GM19099 (cell line): ENCODE results near the gene DMAC1.

Experiments used
- POLR2A ChIP-seq: IDR thresholded peaks from 3 replicates; pipeline ENCODE4 v1.6.1; 2011; ENCODE audit warnings: low read depth; ENCODE audit not compliant: insufficient read length; ENCODE audit errors: extremely low read depth

The DMAC1 gene, protein sequence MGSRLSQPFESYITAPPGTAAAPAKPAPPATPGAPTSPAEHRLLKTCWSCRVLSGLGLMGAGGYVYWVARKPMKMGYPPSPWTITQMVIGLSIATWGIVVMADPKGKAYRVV

DNA sequence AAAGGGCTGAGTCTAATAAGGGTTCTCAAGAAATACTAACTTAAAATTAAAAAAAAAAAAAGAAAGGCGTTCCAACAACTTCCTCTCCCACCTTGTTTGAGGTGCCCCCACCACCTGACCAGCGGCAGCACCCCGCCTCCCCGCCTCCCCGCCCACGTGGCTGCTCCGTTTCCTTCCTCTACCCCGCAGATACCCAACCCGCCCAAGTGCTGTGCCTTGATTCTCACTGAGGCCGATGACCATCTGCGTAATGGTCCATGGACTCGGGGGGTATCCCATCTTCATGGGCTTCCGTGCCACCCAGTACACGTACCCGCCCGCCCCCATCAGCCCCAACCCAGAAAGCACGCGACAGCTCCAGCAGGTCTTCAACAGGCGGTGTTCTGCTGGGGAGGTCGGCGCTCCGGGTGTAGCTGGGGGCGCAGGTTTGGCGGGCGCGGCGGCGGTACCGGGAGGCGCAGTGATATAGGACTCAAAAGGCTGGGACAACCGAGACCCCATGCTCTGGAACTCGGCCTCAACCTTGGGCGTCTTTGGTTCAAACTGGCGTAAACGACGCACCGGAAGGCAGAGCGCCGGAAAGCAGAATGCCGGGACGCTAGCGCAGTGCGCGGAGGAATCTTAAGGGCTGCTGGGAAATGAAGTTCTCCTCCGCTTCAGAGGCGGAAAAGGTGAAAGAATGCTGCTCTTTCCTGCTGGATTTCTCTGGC is at the start of gene DMAC1:
Gene DMAC1 (minus strand): TSS at position 545 of the 710 bp plus-strand sequence. CDS start 44 bp downstream, at position 501.
- peak; percentile 79 for TF ChIP-seq POLR2A

DNA sequence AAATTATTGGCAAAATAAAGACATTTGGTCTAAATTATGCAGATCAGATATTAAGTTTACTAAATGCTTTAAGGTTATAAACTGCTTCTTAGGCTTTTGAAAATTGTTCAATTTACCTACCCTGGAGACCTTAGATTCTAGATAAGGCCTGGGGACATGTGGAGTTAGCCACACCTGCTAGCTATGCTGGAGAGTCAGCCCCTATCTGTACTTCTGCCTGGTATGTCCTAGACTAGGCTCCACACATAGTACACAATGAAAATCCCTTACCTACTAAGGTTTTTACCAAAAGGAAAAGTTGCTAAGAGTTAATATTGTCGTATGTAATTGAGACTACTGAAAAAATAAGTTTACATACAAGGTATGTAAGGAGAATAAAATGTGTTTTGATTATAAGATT is 49.8 kb upstream of the DMAC1 start:
- no peak for TF ChIP-seq POLR2A

DNA sequence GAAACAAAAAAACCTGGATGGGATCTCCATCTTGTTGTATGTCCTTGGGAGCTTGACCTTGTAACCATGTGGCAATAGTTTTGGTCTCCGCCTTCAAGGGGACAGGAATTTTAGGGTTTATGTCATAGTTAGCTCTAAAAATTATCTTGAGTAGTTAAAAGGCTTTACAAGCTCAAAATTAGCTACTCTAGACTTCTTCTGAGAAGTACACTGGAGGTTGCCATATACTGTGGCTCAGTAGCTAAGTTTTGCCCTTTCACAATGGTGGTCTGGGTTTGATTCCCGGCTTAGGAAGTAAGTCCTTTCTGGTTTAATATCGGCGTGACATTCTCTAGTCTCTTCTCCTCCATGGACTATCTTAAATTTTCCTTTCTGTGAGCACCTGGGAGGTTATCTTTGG is 48.9 kb upstream of the DMAC1 start:
- no peak for TF ChIP-seq POLR2A

DNA sequence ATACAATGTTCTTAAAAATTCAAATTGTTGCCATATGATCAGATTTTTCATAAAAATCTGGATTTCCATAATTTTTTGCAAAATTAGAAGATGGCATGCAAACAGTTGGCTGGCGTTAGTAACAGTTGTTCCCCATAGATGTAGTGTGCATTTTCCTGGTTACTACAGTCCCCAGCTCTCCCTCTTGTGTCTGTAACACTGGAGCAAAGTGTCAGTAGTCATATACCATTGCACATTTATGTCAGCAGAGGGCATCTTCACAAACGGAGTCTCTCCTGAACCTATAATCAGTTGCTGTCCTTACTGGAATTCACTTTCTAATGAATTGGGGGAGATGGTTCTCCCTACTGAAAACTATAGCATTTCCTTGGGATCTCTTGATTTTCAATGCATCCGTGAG is 44.7 kb upstream of the DMAC1 start:
- TF ChIP-seq POLR2A = no peak

DNA sequence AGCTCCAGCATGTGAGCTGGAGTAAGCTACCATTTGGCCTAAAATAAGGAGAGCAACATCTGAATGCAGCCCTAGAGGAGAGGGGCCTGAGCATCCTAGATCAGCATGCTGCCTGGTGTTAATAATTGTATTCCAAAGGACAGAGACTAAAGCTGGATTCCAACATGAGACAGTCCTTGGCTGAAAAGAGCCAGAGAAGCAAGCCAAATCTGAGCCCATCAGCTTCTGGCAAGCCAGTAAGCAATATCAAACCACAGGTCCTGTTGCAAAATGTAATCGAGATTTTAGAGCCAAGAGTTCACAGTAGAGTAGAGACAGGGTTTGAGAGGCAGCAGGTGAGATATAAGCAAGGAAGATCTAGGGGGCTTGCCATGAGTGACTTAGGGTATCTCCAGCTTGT is 42.3 kb upstream of the DMAC1 start:
- no peak for TF ChIP-seq POLR2A

DNA sequence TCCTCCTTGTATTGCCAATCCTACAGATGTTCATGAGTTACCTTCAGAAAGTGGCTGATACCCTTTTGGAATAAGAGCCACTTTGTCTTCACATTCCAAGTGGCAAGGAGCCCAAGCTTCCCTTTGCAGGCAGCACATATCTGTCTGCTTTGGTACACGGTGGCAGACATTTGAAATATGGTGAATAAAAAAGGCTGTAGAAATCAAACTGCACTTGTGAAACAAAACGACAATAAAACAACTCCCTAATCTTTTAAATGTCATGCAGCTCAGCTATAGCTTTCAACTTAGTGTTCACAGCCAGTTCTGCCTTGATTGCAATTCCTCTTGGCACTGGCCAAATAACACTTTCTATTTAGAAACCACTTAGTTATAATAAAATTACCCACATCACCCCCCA is 35.0 kb upstream of the DMAC1 start:
- TF ChIP-seq POLR2A = no peak

DNA sequence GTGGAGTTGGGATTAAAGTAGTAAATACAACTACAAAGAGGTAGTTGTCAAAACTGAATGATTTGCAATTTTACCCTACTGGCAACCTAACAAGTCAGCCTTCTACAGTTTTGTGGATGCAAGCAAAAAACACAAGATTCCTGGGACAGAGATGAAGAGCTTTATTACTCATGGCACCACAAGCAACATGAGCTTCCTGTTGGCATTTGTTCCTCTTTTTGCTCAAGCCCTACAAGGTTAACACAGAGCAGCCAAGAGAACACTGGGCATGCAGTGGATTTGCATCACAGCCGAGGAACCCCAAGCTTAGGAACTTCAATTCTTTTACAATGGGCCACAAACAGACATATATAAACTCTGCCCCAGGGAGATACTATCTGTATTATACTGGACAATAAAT is 28.8 kb upstream of the DMAC1 start:
- TF ChIP-seq POLR2A = no peak

DNA sequence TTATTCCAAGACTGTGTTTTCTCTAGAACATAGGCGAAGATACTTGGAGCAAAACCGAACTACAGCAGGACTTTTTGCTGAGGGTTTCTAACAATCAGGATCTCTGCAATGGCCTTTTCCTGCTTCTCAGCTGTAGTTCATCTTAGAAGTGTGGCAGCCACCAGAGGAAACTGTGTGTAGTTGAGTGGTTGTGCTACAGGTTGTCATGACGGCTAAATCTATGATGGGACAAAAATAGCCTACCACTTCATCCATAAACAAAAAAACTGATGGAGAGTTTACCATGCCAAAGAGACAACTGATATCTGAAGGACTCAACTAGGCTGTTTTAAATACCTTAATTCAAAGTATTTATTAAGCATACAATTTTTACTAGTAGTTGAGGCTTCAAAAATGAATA is 28.2 kb upstream of the DMAC1 start:
- no peak for TF ChIP-seq POLR2A

DNA sequence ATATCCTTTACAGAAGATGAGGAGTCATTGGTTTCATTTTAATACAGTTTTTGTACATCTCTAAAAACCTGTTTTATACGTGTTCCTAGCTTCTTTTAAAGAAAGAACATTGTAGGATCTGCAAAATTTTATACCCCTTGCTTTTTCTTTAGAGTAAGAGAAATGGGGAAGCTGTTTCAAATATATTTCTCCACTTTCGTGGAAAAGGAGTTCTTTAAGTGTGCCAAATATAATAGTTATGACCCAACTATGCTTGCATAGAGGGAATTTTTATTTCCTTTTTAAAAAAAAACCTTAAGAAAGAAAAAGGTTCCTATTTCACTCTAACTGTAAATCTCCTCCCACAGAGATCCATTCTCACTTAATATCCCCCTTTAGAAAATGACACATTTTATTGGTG is 27.5 kb upstream of the DMAC1 start:
- TF ChIP-seq POLR2A = no peak

DNA sequence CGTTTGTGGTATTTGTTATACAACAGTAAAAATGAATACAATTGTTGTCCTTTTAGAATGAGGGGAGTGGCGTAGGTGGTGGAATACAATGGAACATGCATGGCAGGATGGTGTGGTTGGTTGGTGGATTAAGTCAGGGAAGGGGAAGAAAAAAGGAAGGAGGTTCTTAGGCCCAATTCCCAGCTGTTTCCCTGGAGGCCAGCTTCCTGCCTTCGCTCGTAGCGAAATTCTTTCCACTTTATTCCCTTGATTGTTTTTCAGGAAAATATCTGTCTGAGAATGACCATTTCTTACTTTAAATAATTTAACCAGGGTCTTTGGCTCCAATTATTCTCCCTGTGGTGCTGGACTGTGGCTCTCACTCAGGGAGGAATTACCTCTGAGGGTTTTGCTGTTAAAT is 24.1 kb upstream of the DMAC1 start:
- TF ChIP-seq POLR2A = no peak

DNA sequence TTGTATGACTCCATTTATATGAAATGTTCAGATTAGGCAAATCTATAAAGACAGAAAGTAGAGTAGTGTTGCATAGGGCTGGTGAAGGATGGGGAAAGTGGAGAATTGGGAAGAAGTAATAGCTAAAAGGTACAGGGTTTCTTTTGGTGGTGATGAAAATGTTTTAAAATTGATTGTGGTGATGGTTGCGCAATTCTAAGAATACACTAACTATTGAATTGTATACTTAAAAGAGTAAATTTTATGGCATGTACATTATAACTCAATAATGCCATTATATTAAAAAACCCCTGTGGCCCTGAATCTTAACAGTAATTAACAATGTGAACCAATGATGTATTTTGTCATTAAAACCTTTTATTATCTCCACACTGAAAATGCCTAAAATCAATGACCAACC is 20.4 kb upstream of the DMAC1 start:
- no peak for TF ChIP-seq POLR2A

DNA sequence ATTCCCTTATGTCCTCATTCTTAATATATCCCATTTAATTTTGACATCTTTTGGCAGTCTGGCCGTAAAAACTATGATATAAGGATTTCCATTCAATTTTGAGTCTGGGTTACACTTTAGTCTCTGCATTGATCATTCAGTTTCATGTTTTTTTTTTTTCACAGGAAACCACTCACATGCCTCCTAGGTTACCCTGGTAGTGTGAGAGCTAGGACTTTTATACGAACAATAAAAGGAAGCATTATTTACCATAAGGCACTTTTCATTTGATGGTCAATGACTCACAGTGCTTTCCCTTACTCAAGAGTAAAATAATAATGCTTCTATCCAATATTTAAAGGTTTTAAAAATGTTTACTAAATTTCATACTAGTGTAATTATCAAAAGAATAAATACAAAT is 16.4 kb upstream of the DMAC1 start:
- no peak for TF ChIP-seq POLR2A

DNA sequence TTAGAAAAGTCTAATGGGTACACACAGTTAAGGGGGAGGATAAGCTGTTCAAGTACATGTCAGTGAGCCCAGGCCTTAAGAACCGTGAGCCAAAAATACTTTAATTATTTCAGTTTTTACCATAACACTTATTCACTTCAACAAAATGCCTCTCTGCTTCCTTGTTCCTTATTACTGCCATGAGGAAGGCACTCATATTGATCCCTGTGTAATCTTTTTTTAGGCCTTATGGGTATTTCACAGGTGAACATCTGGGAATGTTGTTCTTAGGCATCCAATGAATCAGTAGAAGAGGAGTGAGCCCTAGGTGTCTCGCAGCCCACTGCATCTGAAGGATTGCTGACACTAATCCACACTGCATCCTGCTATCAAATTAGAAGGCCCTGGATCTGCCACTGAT is 13.5 kb upstream of the DMAC1 start:
- TF ChIP-seq POLR2A = no peak

DNA sequence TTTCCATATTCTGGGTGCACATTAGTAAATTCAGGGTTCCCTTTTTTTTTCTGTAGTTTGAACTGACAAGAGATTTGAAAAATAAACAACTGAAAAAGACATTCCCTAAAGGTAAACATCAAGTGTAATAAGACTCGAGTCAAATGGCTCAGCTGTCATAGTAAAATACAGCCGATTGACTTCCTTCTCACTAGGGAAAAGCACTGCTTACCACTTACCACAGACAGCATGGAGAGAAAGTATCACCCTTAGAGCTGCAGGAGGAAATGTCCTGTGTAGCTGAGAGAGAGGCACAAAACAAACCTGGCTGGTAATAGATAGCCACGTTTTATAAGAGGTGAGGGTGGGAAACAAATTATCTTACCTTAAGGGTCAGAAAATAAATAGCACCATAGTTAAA is 12.1 kb upstream of the DMAC1 start:
- no peak for TF ChIP-seq POLR2A

DNA sequence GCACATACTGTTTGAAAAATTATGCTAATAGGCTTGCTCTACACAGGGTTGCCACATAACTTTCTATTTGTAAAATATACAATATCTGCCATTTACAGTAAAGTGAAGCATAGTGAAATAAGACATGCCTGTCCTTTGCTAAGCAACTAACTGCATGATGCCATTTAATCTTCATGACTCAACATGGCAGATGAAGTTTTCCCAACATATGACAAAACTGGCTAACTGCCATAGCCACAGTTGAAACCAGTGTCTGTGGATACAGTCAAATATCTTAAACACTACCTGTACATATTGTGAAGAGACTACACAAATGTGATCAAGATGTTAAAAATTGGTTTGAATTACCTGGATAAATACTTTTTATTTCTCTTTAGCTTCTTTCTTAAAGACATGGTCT is 3.1 kb upstream of the DMAC1 start:
- no peak for TF ChIP-seq POLR2A

DNA sequence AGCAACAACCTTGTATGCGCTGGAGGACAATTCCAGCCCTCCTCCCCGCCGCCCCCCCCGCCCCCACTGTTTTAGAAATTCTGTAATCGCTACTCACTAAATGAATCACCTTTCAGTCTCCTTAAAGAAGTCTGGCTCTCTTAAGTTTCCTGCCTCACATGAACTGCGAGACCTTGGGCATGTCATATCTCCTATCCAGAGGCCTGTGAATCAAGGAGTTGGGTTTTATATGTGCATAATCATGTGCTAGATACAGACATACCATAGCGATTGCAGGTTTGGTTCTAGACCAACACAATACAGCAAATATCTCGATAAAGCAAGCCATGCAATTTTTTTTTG is 337 bp upstream of the DMAC1 start:
- no peak for TF ChIP-seq POLR2A

DNA sequence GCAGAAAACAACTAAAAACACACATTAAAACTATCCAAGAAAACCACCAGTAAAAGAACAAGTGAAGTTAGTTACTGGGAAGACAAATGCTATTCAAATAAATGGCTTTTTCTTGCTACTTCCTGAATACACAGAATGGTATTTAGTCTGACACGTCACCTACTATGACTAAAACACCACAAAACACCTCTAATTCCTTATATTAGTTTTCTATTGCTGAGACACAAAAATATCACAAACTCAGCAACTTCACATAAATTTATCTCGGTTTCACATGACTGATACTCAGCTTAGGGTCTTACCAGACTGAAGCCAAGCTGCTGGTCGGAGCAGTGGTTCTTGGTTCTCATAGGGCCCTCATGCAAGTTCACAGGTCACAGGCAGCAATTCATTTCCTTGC is 5.4 kb downstream of the DMAC1 start:
- no peak for TF ChIP-seq POLR2A
